ENCODE results near the gene NAALADL2. TPM values are rescaled to one million over a fixed set of nuclear protein-coding genes. Genes with fewer than 3 reads are reported as not detected.

Gene NAALADL2
- total and polyA plus RNA-seq, 2 of the 8 experiments (the other 6 are each of a cell fraction or from before 2014, with no cell fraction given), result 0.12 to 0.22 TPM

DNA sequence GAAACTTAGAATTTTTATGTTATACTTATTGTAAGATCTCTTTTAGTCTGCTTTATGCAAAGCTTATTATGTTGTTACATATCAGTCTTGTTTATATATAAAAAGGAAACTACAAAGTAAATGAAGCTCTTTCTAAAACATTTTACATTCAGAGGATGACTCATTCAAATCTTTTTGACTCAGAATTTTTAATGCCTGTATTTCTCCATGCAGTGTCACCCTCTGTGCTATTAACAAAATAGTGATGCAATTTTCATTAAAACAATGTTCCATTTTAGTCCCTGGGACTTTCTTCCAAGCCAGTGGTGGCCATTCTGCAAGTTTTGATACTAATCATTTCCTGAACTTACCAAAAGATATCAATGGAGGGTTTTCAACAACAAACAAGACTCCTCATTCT, 216.1 kb downstream of the NAALADL2 start:
- Histone ChIP-seq H3K36me3 (ENCODE audit: control insufficient read depth in 2 of 4, insufficient read depth in 4 of 4, low read length in 3 of 4) (no peaks in the 10 kb centered on the region), H4K5ac (ENCODE audit: insufficient read length, low read depth, low read length) (no peak overlapping the region), H4K20me1 (replicated peaks in 1 of 2; ENCODE audit: control insufficient read depth in 1 of 2, insufficient read depth in 2 of 2, low read length in 2 of 2) (no peaks in the 10 kb centered on the region), H3K4me1 (replicated peaks in 1 of 4; ENCODE audit: control insufficient read depth in 3 of 4, insufficient read depth in 4 of 4, low read length in 3 of 4) (no peaks in the 10 kb centered on the region), H3K18ac (ENCODE audit: extremely low read depth, low read length) (no peak overlapping the region), H3K9ac (replicated peaks in 1 of 4; ENCODE audit: extremely low read depth in 1 of 4, low read depth in 3 of 4, low read length in 3 of 4) (no peak overlapping the region), H3K23ac (ENCODE audit: insufficient read length) (no peak overlapping the region), H2BK5ac (ENCODE audit: low read depth, low read length) (no peak overlapping the region), H3K4ac (replicated peaks; ENCODE audit: insufficient read length, low read depth, low read length) (no peak overlapping the region), H4K91ac (replicated peaks; ENCODE audit: insufficient read length, low read length) (no peak overlapping the region), H2BK20ac (ENCODE audit: low read length) (no peak overlapping the region), H3K23me2 (ENCODE audit: low read depth, low read length) (no peaks in the 10 kb centered on the region), H3K4me2 (ENCODE audit: insufficient read depth in 1 of 2, low read depth in 2 of 2, low read length in 2 of 2) (no peak overlapping the region), H3K56ac (replicated peaks; ENCODE audit: insufficient read length, low read depth, low read length) (no peak overlapping the region), H3K79me1 (ENCODE audit: low read depth, low read length) (no peaks in the 10 kb centered on the region), H3K79me2 (ENCODE audit: control insufficient read depth in 1 of 2, insufficient read depth in 2 of 2, low read length in 2 of 2) (no peaks in the 10 kb centered on the region), H3K27me3 (replicated peaks in 1 of 4; ENCODE audit: control insufficient read depth in 3 of 4, extremely low read depth in 1 of 4, insufficient read depth in 3 of 4, low read length in 3 of 4) (no peaks in the 10 kb centered on the region), H2BK15ac (ENCODE audit: low read length) (no peak overlapping the region), H3K4me3 (ENCODE audit: extremely low read depth in 1 of 4, insufficient read depth in 2 of 4, low read depth in 3 of 4, low read length in 4 of 4) (no peak overlapping the region), H2AK5ac (ENCODE audit: low read depth, low read length) (no peak overlapping the region), H3K9me3 (ENCODE audit: insufficient read depth in 2 of 2, low read depth in 1 of 2, low read length in 1 of 2) (no peaks in the 10 kb centered on the region), H3K14ac (ENCODE audit: insufficient read length) (no peak overlapping the region), H2BK120ac (replicated peaks; ENCODE audit: low read depth, low read length) (no peak overlapping the region), H4K8ac (ENCODE audit: extremely low read depth, insufficient read depth, low read length) (no peak overlapping the region), H3K27ac (ENCODE audit: low read depth, low read length) (no peak overlapping the region), H2BK12ac (ENCODE audit: low read depth, low read length) (no peak overlapping the region), H2AFZ (ENCODE audit: low read length) (no peak overlapping the region)
- CTCF ChIA-PET (ENCODE audit: partially characterized antibody), result no interaction called here
- no peak for DNase-seq (ENCODE audit: low read depth in 1 of 2, low spot score in 2 of 2)
- FAIRE-seq, result no peak
- TF ChIP-seq CBX8 (IDR thresholded peaks at IDR 0.05; ENCODE audit: borderline replicate concordance, low read depth, low read length) (no peak), CTBP2 (IDR thresholded peaks at IDR 0.05; ENCODE audit: borderline replicate concordance, insufficient read depth, insufficient read length, low read length) (no peak), SIN3A (conservative IDR thresholded peaks at IDR 0.05 in 1 of 2, IDR thresholded peaks at IDR 0.05 in 1 of 2; ENCODE audit: low read depth in 1 of 2, low read length in 2 of 2) (no peak), BRCA1 (IDR thresholded peaks at IDR 0.05; ENCODE audit: low read depth, low read length) (no peak)
- TF ChIP-seq, protein P1, sequence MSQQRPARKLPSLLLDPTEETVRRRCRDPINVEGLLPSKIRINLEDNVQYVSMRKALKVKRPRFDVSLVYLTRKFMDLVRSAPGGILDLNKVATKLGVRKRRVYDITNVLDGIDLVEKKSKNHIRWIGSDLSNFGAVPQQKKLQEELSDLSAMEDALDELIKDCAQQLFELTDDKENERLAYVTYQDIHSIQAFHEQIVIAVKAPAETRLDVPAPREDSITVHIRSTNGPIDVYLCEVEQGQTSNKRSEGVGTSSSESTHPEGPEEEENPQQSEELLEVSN (IDR thresholded peaks at IDR 0.05), result no peak
- POLR2A ChIA-PET (ENCODE audit: partially characterized antibody), result no interaction called here
